ENCODE data around the gene FOXRED1.

GRCh38 chr11:126304457-126305075 lies 35.6 kb downstream of the FOXRED1 start:
- no peak for TF ChIP-seq CTCF (IDR thresholded peaks at IDR 0.05)
- no peak for TF ChIP-seq REST (IDR thresholded peaks at IDR 0.05; ENCODE audit: insufficient read depth in 1 of 2, low read depth in 2 of 2, low read length in 1 of 2)
- no peak for TF ChIP-seq POLR2AphosphoS5 (IDR thresholded peaks at IDR 0.05; ENCODE audit: low read depth, low read length)
- peak; percentile 26 for TF ChIP-seq TCF7L2 (IDR thresholded peaks at IDR 0.05; ENCODE audit: low read depth, low read length)

Data from Panc1 (cell line).